Stimulated activated CD4-positive, alpha-beta T cell treated with anti-CD3 and anti-CD28 coated beads, TNF-alpha, amount 100 ng/mL, for 4 hours (primary cell): Measurements from ENCODE around the gene PET100.

Experiments used
- DNase-seq, 3 experiments: peaks; one replicate each; pipeline ENCODE4 v3.0.0-alpha.2; 2020; ENCODE audit warnings: low read depth in 3 of 3

The PET100 gene

DNA sequence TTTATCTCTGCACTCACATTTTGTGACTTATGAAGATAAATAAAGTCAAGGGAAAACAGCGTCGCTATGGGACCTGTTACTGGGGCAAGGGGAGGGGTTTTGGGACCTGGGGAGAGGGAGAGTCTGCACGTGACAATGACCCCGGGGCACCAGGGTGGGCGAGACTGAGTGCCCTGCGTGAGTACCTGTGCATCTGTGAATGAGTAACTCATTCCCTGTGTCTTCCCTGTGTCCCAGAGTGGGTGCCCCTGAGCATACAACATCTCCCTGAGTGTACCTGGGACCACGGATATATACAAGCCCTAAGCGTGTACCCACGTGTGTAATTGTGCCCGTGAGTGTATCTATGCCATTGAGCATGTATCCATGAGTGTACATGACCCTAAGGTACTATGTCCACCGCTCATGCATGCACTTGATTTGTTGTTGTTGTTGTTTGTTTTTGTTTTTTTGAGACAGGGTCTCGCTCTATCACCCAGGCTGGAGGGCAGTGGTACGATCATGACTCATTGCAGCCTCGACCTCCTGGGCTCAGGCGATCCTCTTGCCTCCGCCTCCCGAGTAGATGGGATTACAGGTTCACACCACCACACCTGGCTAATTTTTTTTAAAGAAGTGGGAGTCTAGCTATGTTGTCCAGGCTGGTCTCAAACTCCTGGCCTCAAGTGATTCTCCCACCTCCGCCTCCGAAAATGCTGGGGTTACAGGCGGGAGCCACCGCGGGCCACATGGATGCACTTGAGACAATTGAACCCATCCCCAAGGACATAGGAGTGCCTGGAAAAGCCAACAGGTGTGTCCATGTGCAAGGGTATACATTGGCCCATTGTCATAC, 50.4 kb downstream of the PET100 start:
- DNase-seq, result no peak

- peak; percentile 73 to 85 (median 80) for DNase-seq
These were observed 51.2 kb downstream of the PET100 start, which contains the start of gene TRAPPC5 for GRCh38 chr19:7680606-7681339. TSS of gene TRAPPC5 (plus strand) at chr19:7680833. CDS start at chr19:7682254, 1,421 bp downstream.
